OCI-LY3 (cell line): ENCODE results near the gene KATNB1.

Source experiments
- H2AFZ ChIP-seq: fragments of 200-600, 300-600 bp; shearing (Covaris generic); 2 replicates; pipeline ENCODE4 v1.6.0; 2014; ENCODE audit warnings: antibody characterized with exemption, low read depth, low read length
- H3K27ac ChIP-seq: fragments of 200-600, 300-600 bp; sonication (generic); 2 replicates; pipeline ENCODE4 v1.5.1; 2014; ENCODE audit warnings: mild to moderate bottlenecking, low read length, moderate library complexity, mixed read lengths
- H3K27me3 ChIP-seq: fragments of 200-600, 300-600 bp; sonication (generic); 2 replicates; pipeline ENCODE4 v1.6.1; 2014; ENCODE audit warnings: low read depth, low read length, mixed read lengths
- H3K36me3 ChIP-seq: fragments of 200-600, 300-600 bp; sonication (generic); replicated peaks from 2 replicates; pipeline ENCODE3; 2014; ENCODE audit warnings: low read depth, low read length, mixed read lengths
- H3K4me1 ChIP-seq: fragments of 300-600, 200-600 bp; sonication (generic); 2 replicates; pipeline ENCODE4 v1.6.1; 2014; ENCODE audit warnings: low read length, mixed read lengths
- H3K4me2 ChIP-seq: fragments of 200-600, 300-600 bp; sonication (generic); 2 replicates; pipeline ENCODE4 v1.6.1; 2014; ENCODE audit warnings: low read length, mixed read lengths
- H3K4me3 ChIP-seq: fragments of 300-600, 200-600 bp; sonication (generic); 2 replicates; pipeline ENCODE4 v1.5.1; 2014; ENCODE audit warnings: antibody characterized with exemption, mild to moderate bottlenecking, low read length, moderate library complexity
- H3K79me2 ChIP-seq: fragments of 300-600, 200-600 bp; shearing (Covaris generic); 2 replicates; pipeline ENCODE4 v1.6.1; 2014; ENCODE audit warnings: mild to moderate bottlenecking, low read length, mixed read lengths
- H3K9ac ChIP-seq: fragments of 300-600, 200-600 bp; shearing (Covaris generic); 2 replicates; pipeline ENCODE4 v1.6.0; 2014; ENCODE audit warnings: mild to moderate bottlenecking, low read length, moderate library complexity
- H3K9me3 ChIP-seq: fragments of 200-600, 300-600 bp; shearing (Covaris generic); 2 replicates; pipeline ENCODE4 v1.6.1; 2014; ENCODE audit warnings: low read length, mixed read lengths; ENCODE audit not compliant: insufficient read depth
- H4K20me1 ChIP-seq: fragments of 200-600, 300-600 bp; sonication (generic); 2 replicates; pipeline ENCODE4 v1.6.1; 2016; ENCODE audit warnings: low read length, mixed read lengths; ENCODE audit not compliant: insufficient read depth
- CTCF ChIP-seq: fragments of 200-600, 300-600 bp; sonication (generic); IDR thresholded peaks from 2 replicates; pipeline ENCODE4 v1.5.1; 2014; ENCODE audit warnings: antibody characterized with exemption, low read length, low read depth
- EZH2phosphoT487 ChIP-seq: fragments of 200-600 bp; shearing (Covaris generic); IDR thresholded peaks from 2 replicates; pipeline ENCODE4 v1.6.1; 2018; ENCODE audit warnings: antibody characterized with exemption, mixed run types, low read depth

The KATNB1 gene

GRCh38 chr16:57770361-57770760, 34.8 kb downstream of the KATNB1 start:
- H4K20me1 ChIP-seq = no peaks in the 10 kb centered on the region
- TF ChIP-seq CTCF (no peak), EZH2phosphoT487 (no peak)
- H3K4me3 ChIP-seq = no peak overlapping the region
- no peaks in the 10 kb centered on the region for H3K36me3 ChIP-seq
- H3K27me3 ChIP-seq = no peaks in the 10 kb centered on the region
- H2AFZ ChIP-seq = no peak overlapping the region
- no peaks in the 10 kb centered on the region for H3K79me2 ChIP-seq
- H3K27ac ChIP-seq = no peak overlapping the region
- no peak overlapping the region for H3K9ac ChIP-seq
- no peak overlapping the region for H3K4me2 ChIP-seq
- H3K4me1 ChIP-seq = no peaks in the 10 kb centered on the region
- no peaks in the 10 kb centered on the region for H3K9me3 ChIP-seq

- no peak overlapping the region for H3K4me3 ChIP-seq
- no peaks in the 10 kb centered on the region for H4K20me1 ChIP-seq
- no peak for TF ChIP-seq CTCF
- TF ChIP-seq EZH2phosphoT487 = no peak
- H3K9ac ChIP-seq = no peak overlapping the region
- no peaks in the 10 kb centered on the region for H3K4me1 ChIP-seq
- H3K9me3 ChIP-seq = no peaks in the 10 kb centered on the region
- H3K36me3 ChIP-seq = no peaks in the 10 kb centered on the region
- H3K27ac ChIP-seq = no peak overlapping the region
- no peaks in the 10 kb centered on the region for H3K27me3 ChIP-seq
- H2AFZ ChIP-seq = no peak overlapping the region
- H3K79me2 ChIP-seq = no peaks in the 10 kb centered on the region
- no peak overlapping the region for H3K4me2 ChIP-seq
Measured at GRCh38 chr16:57771141-57771785, 35.7 kb downstream of the KATNB1 start.

GRCh38 chr16:57773019-57773418, 37.4 kb downstream of the KATNB1 start:
- Histone ChIP-seq H3K4me1 (no peaks in the 10 kb centered on the region), H3K27ac (no peak overlapping the region), H2AFZ (no peak overlapping the region), H3K27me3 (no peaks in the 10 kb centered on the region), H3K4me2 (no peak overlapping the region), H3K9me3 (no peaks in the 10 kb centered on the region), H3K36me3 (no peaks in the 10 kb centered on the region), H3K9ac (no peak overlapping the region), H4K20me1 (no peaks in the 10 kb centered on the region), H3K4me3 (no peak overlapping the region), H3K79me2 (no peaks in the 10 kb centered on the region)
- TF ChIP-seq EZH2phosphoT487 (no peak), CTCF (no peak)

- H3K4me1 ChIP-seq = no peaks in the 10 kb centered on the region
- no peaks in the 10 kb centered on the region for H3K27me3 ChIP-seq
- no peaks in the 10 kb centered on the region for H3K9me3 ChIP-seq
- no peak overlapping the region for H3K4me2 ChIP-seq
- no peak overlapping the region for H3K4me3 ChIP-seq
- no peaks in the 10 kb centered on the region for H3K36me3 ChIP-seq
- TF ChIP-seq CTCF = no peak
- no peak overlapping the region for H3K27ac ChIP-seq
- no peaks in the 10 kb centered on the region for H4K20me1 ChIP-seq
- H2AFZ ChIP-seq = no peak overlapping the region
- no peaks in the 10 kb centered on the region for H3K79me2 ChIP-seq
- no peak overlapping the region for H3K9ac ChIP-seq
Measured at GRCh38 chr16:57773655-57774295, 38.2 kb downstream of the KATNB1 start.
